ENCODE results near the gene OLIG1. TPM values are rescaled to one million over a fixed set of nuclear protein-coding genes. Genes with fewer than 3 reads are reported as not detected.

Gene OLIG1
- total RNA-seq, 2 donors from 2014 or later, result not detected

GRCh38 chr21:33031152-33031911 is 38.6 kb upstream of the OLIG1 start:
- no peaks in the 10 kb centered on the region for H3K36me3 ChIP-seq
- TF ChIP-seq CTCF (IDR thresholded peaks at IDR 0.05), result no peak
- DNase-seq (ENCODE audit: low spot score), result no peak
- peaks cover 19 to 37% of the 10 kb centered on the region in 2 donors for H3K27me3 ChIP-seq
- H3K27ac ChIP-seq, result no peak overlapping the region
- peaks cover 0 to 36% of the 10 kb centered on the region in 2 donors for H3K4me1 ChIP-seq
- no peak overlapping the region for H3K4me3 ChIP-seq
- no peaks in the 10 kb centered on the region for H3K9me3 ChIP-seq

GRCh38 chr21:33032434-33033047 is 37.4 kb upstream of the OLIG1 start:
- Histone ChIP-seq H3K9me3 (no peaks in the 10 kb centered on the region), H3K4me3 (no peak overlapping the region), H3K36me3 (no peaks in the 10 kb centered on the region), H3K4me1 (peaks cover 0 to 26% of the 10 kb centered on the region in 2 donors), H3K27me3 (peaks cover 16 to 25% of the 10 kb centered on the region in 2 donors), H3K27ac (no peak overlapping the region)
- no peak for TF ChIP-seq CTCF (IDR thresholded peaks at IDR 0.05)
- DNase-seq (ENCODE audit: low spot score), result no peak

- H3K27ac ChIP-seq, result no peak overlapping the region
- peaks cover 0 to 18% of the 10 kb centered on the region in 2 donors for H3K4me1 ChIP-seq
- no peaks in the 10 kb centered on the region for H3K36me3 ChIP-seq
- H3K27me3 ChIP-seq, result peaks cover 12 to 17% of the 10 kb centered on the region in 2 donors
- no peaks in the 10 kb centered on the region for H3K9me3 ChIP-seq
- no peak for DNase-seq (ENCODE audit: low spot score)
- no peak overlapping the region for H3K4me3 ChIP-seq
- no peak for TF ChIP-seq CTCF (IDR thresholded peaks at IDR 0.05)
Observed at GRCh38 chr21:33033094-33033951, 36.6 kb upstream of the OLIG1 start.

- Histone ChIP-seq H3K4me3 (no peak overlapping the region), H3K27ac (no peak overlapping the region), H3K27me3 (peaks cover 12 to 17% of the 10 kb centered on the region in 2 donors), H3K4me1 (peaks cover 0 to 11% of the 10 kb centered on the region in 2 donors), H3K9me3 (no peaks in the 10 kb centered on the region), H3K36me3 (no peaks in the 10 kb centered on the region)
- no peak for DNase-seq (ENCODE audit: low spot score)
- no peak for TF ChIP-seq CTCF (IDR thresholded peaks at IDR 0.05)
Observed at GRCh38 chr21:33033961-33034413, 36.0 kb upstream of the OLIG1 start.

GRCh38 chr21:33035147-33035546 is 34.8 kb upstream of the OLIG1 start:
- Histone ChIP-seq H3K4me1 (peaks cover 0 to 4% of the 10 kb centered on the region in 2 donors), H3K27me3 (peaks cover 8 to 12% of the 10 kb centered on the region in 2 donors), H3K36me3 (no peaks in the 10 kb centered on the region), H3K4me3 (no peak overlapping the region), H3K27ac (no peak overlapping the region), H3K9me3 (no peaks in the 10 kb centered on the region)
- DNase-seq (ENCODE audit: low spot score), result no peak
- TF ChIP-seq CTCF (IDR thresholded peaks at IDR 0.05), result no peak

All from right atrium auricular region (tissue), 2 donors.